Epithelial cell of proximal tubule (primary cell): ENCODE data around the gene MRPL10. TPM values are rescaled to one million over a fixed set of nuclear protein-coding genes. Genes with fewer than 3 reads are reported as not detected.

Experiments
- DNase-seq: peaks from one replicate; pipeline ENCODE4 v3.0.0-alpha.2; 2011; ENCODE audit warnings: low read depth
- H3K4me3 ChIP-seq: 2 replicates; pipeline ENCODE4 v1.5.1; 2011; ENCODE audit warnings: low read depth, mild to moderate bottlenecking, low read length
- CTCF ChIP-seq: conservative IDR thresholded peaks from 2 replicates; pipeline ENCODE4 v1.5.1; 2012; ENCODE audit warnings: low read depth, mild to moderate bottlenecking, low read length
- total RNA-seq: library from RNA; depleted of rRNA; stranded (reverse); fragments of >200 nt; gene quantifications from 2 replicates; pipeline ENCODE4 v1.2.3, GENCODE V29; 2015

MRPL10 gene
- total RNA-seq, 1 donor from 2014 or later, result 40.6 TPM

GRCh38 chr17:47850692-47851573, 19.6 kb upstream of the MRPL10 start, which contains the start of gene SP6:
Gene SP6 (minus strand): TSS chr17:47851163. CDS start chr17:47848429, 2,734 bp downstream.
- peak within 1 kb of the TSS; percentile 56 for H3K4me3 ChIP-seq
- peak; percentile 28 for TF ChIP-seq CTCF
- DNase-seq, result no peak

- no peak for DNase-seq
- no peak for TF ChIP-seq CTCF
- H3K4me3 ChIP-seq, result peak overlapping the region; percentile 56
Measured at GRCh38 chr17:47850373-47850691, 19.0 kb upstream of the MRPL10 start.

GRCh38 chr17:47848198-47848513, 16.8 kb upstream of the MRPL10 start:
- DNase-seq, result no peak
- H3K4me3 ChIP-seq, result no peak overlapping the region
- no peak for TF ChIP-seq CTCF

GRCh38 chr17:47847341-47848197, 16.2 kb upstream of the MRPL10 start:
- no peak overlapping the region for H3K4me3 ChIP-seq
- no peak for DNase-seq

GRCh38 chr17:47846716-47847340, 15.5 kb upstream of the MRPL10 start:
- TF ChIP-seq CTCF, result no peak
- no peak overlapping the region for H3K4me3 ChIP-seq
- DNase-seq, result no peak

More at GRCh38 chr17:47847341-47848197, 16.2 kb upstream of the MRPL10 start:
- peak; percentile 43 for TF ChIP-seq CTCF

- DNase-seq, result no peak
- H3K4me3 ChIP-seq, result no peak overlapping the region
- no peak for TF ChIP-seq CTCF
Measured at GRCh38 chr17:47845716-47846075, 14.4 kb upstream of the MRPL10 start.
